Measurements from ENCODE around the gene DENND2A.

DNA sequence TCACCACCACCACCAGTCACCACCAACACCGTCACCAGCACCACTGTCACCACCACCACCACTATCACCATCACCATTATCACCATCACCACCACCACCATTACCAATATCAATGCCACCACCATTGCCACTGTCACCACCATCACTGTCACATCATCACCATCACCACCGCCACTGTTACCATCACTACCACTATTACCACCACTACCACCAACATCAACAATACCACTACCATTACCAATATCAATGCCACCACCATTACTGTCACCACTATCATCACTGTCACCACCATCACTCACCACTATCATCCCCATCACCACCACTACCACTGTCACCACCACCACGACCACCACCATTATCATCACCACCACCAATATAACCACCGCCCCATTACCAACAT, 14.0 kb upstream of the DENND2A start:
- TF ChIP-seq, protein P1, sequence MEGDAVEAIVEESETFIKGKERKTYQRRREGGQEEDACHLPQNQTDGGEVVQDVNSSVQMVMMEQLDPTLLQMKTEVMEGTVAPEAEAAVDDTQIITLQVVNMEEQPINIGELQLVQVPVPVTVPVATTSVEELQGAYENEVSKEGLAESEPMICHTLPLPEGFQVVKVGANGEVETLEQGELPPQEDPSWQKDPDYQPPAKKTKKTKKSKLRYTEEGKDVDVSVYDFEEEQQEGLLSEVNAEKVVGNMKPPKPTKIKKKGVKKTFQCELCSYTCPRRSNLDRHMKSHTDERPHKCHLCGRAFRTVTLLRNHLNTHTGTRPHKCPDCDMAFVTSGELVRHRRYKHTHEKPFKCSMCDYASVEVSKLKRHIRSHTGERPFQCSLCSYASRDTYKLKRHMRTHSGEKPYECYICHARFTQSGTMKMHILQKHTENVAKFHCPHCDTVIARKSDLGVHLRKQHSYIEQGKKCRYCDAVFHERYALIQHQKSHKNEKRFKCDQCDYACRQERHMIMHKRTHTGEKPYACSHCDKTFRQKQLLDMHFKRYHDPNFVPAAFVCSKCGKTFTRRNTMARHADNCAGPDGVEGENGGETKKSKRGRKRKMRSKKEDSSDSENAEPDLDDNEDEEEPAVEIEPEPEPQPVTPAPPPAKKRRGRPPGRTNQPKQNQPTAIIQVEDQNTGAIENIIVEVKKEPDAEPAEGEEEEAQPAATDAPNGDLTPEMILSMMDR (IDR thresholded peaks at IDR 0.05), result no peak
- no peak for TF ChIP-seq POLR2A (IDR thresholded peaks at IDR 0.05)
